Prostate gland (tissue), 2 donors: ENCODE results near the gene SLC25A4. TPM values are rescaled to one million over a fixed set of nuclear protein-coding genes. Genes with fewer than 3 reads are reported as not detected.

ENCODE experiments used
- DNase-seq: peaks from one replicate; pipeline ENCODE4 v3.0.0-alpha.2; 2019; ENCODE audit warnings: low spot score
- H3K27ac ChIP-seq, 2 donors: fragments of 200-600 bp; sonication (generic); 2 replicates each; pipeline ENCODE4 v1.5.1; 2017 to 2019
- H3K27me3 ChIP-seq: fragments of 200-600 bp; sonication (generic); replicated peaks from 2 replicates; pipeline ENCODE4 v1.5.1; 2019; ENCODE audit not compliant: insufficient read depth
- H3K36me3 ChIP-seq, 2 donors: fragments of 200-600 bp; sonication (generic); 1 replicate in 1 of 2; 2 replicates in 1 of 2; pipeline versions ENCODE4 v1.5.1 to v1.8.1; 2017 to 2019
- H3K4me1 ChIP-seq: fragments of 200-600 bp; sonication (generic); replicated peaks from 2 replicates; pipeline ENCODE4 v1.5.1; 2019
- H3K4me3 ChIP-seq, 2 donors: fragments of 200-600 bp; sonication (generic); 2 replicates each; pipeline ENCODE4 v1.5.1; 2017 to 2019
- H3K9me3 ChIP-seq: fragments of 200-600 bp; sonication (generic); 2 replicates; pipeline ENCODE4 v1.5.1; 2017
- CTCF ChIP-seq, 4 experiments: fragments of 200-600 bp in 2 of 4; fragments of 450-650 bp in 2 of 4; sonication (generic) in 2 of 4; IDR thresholded peaks; 1 replicate in 3 of 4; 2 replicates in 1 of 4; pipeline ENCODE4 v1.5.1; 2016 to 2019; ENCODE audit warnings: antibody characterized with exemption in 4 of 4, mild to moderate bottlenecking in 2 of 4, moderate library complexity in 2 of 4
- POLR2A ChIP-seq: fragments of 450-650 bp; IDR thresholded peaks from one replicate; pipeline ENCODE4 v1.6.1; 2016; ENCODE audit warnings: antibody characterized with exemption, mild to moderate bottlenecking
- POLR2AphosphoS5 ChIP-seq: sonication (generic); formaldehyde crosslinking; IDR thresholded peaks from one replicate; pipeline ENCODE4 v1.6.1; 2017; ENCODE audit warnings: antibody characterized with exemption
- WGBS: methylation state at CpG from one replicate; pipeline ENCODE4 v1.1.5; 2018; 5-methylcytosine and 5-hydroxymethylcytosine counted together
- intact Hi-C: fragments of 100-400 bp; cut with DNase I; formaldehyde crosslinking; loops from one replicate; pipeline ENCODE4 v1.14.2; 2022
- total RNA-seq, 2 donors: library from RNA; depleted of rRNA; stranded (reverse); fragments of >200 nt; gene quantifications; one replicate each; pipeline ENCODE4 v1.1.0, GENCODE V29; 2016

SLC25A4 gene
- total RNA-seq, 2 donors from 2014 or later, result 46.0 to 105 TPM

GRCh38 chr4:185110375-185110823 is 32.7 kb upstream of the SLC25A4 start:
- TF ChIP-seq CTCF (IDR thresholded peaks at IDR 0.05), result no peak
- peak; percentile 66 for TF ChIP-seq POLR2AphosphoS5
- intact Hi-C loops, result no loop called here
- no peak overlapping the region for H3K4me3 ChIP-seq
- 32% methylated on average over 11 of the region's 11 CpGs for WGBS
- peak overlapping the region in 1 of 2 donors; percentile 30 for H3K27ac ChIP-seq
- H3K4me1 ChIP-seq, result no peaks in the 10 kb centered on the region
- H3K36me3 ChIP-seq, result no peaks in the 10 kb centered on the region
- no peaks in the 10 kb centered on the region for H3K27me3 ChIP-seq
- DNase-seq, result peak; percentile 59
- H3K9me3 ChIP-seq, result no peaks in the 10 kb centered on the region

GRCh38 chr4:185112104-185112503 is 31.0 kb upstream of the SLC25A4 start:
- WGBS, result 85% methylated on average over 2 of the region's 2 CpGs
- no peak for DNase-seq
- Histone ChIP-seq H3K27me3 (no peaks in the 10 kb centered on the region), H3K9me3 (no peaks in the 10 kb centered on the region), H3K36me3 (no peaks in the 10 kb centered on the region), H3K4me3 (no peak overlapping the region), H3K4me1 (no peaks in the 10 kb centered on the region), H3K27ac (no peak overlapping the region)
- no peak for TF ChIP-seq CTCF (IDR thresholded peaks at IDR 0.05)
- TF ChIP-seq POLR2A, result no peak
- TF ChIP-seq POLR2AphosphoS5, result peak; percentile 36
- intact Hi-C loops, result no loop called here

GRCh38 chr4:185113340-185113739 is 29.7 kb upstream of the SLC25A4 start:
- Histone ChIP-seq H3K4me3 (no peak overlapping the region), H3K27ac (no peak overlapping the region), H3K36me3 (no peaks in the 10 kb centered on the region), H3K4me1 (no peaks in the 10 kb centered on the region), H3K9me3 (no peaks in the 10 kb centered on the region), H3K27me3 (no peaks in the 10 kb centered on the region)
- DNase-seq, result no peak
- intact Hi-C loops, result no loop called here
- TF ChIP-seq CTCF (IDR thresholded peaks at IDR 0.05) (no peak), POLR2AphosphoS5 (no peak), POLR2A (no peak)
- WGBS, result 87% methylated on average over 2 of the region's 2 CpGs

- Histone ChIP-seq H3K9me3 (no peaks in the 10 kb centered on the region), H3K27me3 (no peaks in the 10 kb centered on the region), H3K36me3 (no peaks in the 10 kb centered on the region), H3K4me1 (no peaks in the 10 kb centered on the region), H3K4me3 (no peak overlapping the region), H3K27ac (no peak overlapping the region)
- DNase-seq, result peak; percentile 36
- no peak for TF ChIP-seq CTCF (IDR thresholded peaks at IDR 0.05)
- peak; percentile 38 for TF ChIP-seq POLR2AphosphoS5
- TF ChIP-seq POLR2A, result peak; percentile 30
- intact Hi-C loops, result no loop called here
- WGBS, result 33% methylated on average over 9 of the region's 9 CpGs
These were observed 27.2 kb upstream of the SLC25A4 start for GRCh38 chr4:185115827-185116232.

- no peak for DNase-seq
- intact Hi-C loops, result no loop called here
- Histone ChIP-seq H3K4me1 (no peaks in the 10 kb centered on the region), H3K4me3 (no peak overlapping the region), H3K27me3 (no peaks in the 10 kb centered on the region), H3K36me3 (no peaks in the 10 kb centered on the region), H3K9me3 (no peaks in the 10 kb centered on the region), H3K27ac (no peak overlapping the region)
- TF ChIP-seq POLR2A, result no peak
- TF ChIP-seq POLR2AphosphoS5, result no peak
- TF ChIP-seq CTCF (IDR thresholded peaks at IDR 0.05), result no peak
- 97% methylated on average over 7 of the region's 7 CpGs for WGBS
These were observed 25.6 kb upstream of the SLC25A4 start for GRCh38 chr4:185117300-185117934.
